WTC11 (cell line): ENCODE data around the gene TGDS. TPM values are rescaled to one million over a fixed set of nuclear protein-coding genes. Genes with fewer than 3 reads are reported as not detected.

ENCODE experiments used
- ATAC-seq: fragments of 200-7000 bp; cut with Tn5 transposase; 2 replicates; pipeline ENCODE4 v1.10.0; 2021; ENCODE audit warnings: mild to moderate bottlenecking, moderate library complexity
- CTCF ChIA-PET: fragments of 300-600 bp; sonication (Branson Sonifier 250); formaldehyde crosslinking; loops from one replicate; lab custom pipeline; 2021; ENCODE audit warnings: antibody characterized with exemption; lab: Charles Lee
- POLR2A ChIA-PET: fragments of 350-600 bp; sonication (Branson Sonifier 250); formaldehyde crosslinking; loops from one replicate; lab custom pipeline; 2021; ENCODE audit warnings: antibody characterized with exemption; lab: Charles Lee
- DNase-seq: peaks from one replicate; pipeline ENCODE4 v3.0.0; 2021; ENCODE audit warnings: low spot score
- H3K27ac Mint-ChIP-seq: 2 replicates; pipeline ENCODE4 v1.8.0; 2021; ENCODE audit warnings: mixed read lengths
- H3K27me3 Mint-ChIP-seq: 2 replicates; pipeline ENCODE4 v1.8.0; 2021; ENCODE audit warnings: low read depth, mild to moderate bottlenecking, moderate library complexity, mixed read lengths
- H3K36me3 Mint-ChIP-seq: 2 replicates; pipeline ENCODE4 v1.8.0; 2021; ENCODE audit warnings: mixed read lengths
- H3K4me1 Mint-ChIP-seq: 2 replicates; pipeline ENCODE4 v1.8.0; 2022; ENCODE audit warnings: mixed read lengths
- H3K4me3 Mint-ChIP-seq: 2 replicates; pipeline ENCODE4 v1.8.0; 2021; ENCODE audit warnings: mild to moderate bottlenecking, moderate library complexity, mixed read lengths
- H3K9me3 Mint-ChIP-seq: 2 replicates; pipeline ENCODE4 v1.8.0; 2021; ENCODE audit warnings: mixed read lengths
- ATF1 ChIP-seq: sonication (generic); formaldehyde crosslinking; IDR thresholded peaks from 2 replicates; pipeline ENCODE4 v1.8.1; 2023; ENCODE audit warnings: mild to moderate bottlenecking, moderate library complexity, missing genetic modification reagents
- ATF2 ChIP-seq: sonication (generic); formaldehyde crosslinking; IDR thresholded peaks from 2 replicates; pipeline ENCODE4 v1.8.1; 2022; ENCODE audit warnings: low read depth, missing genetic modification reagents, borderline replicate concordance
- CBFB ChIP-seq: sonication (generic); formaldehyde crosslinking; IDR thresholded peaks from 2 replicates; pipeline ENCODE4 v1.8.1; 2022; ENCODE audit warnings: mild to moderate bottlenecking, low read depth, missing genetic modification reagents
- CREB1 ChIP-seq: sonication (generic); formaldehyde crosslinking; IDR thresholded peaks from 2 replicates; pipeline ENCODE4 v1.8.0; 2023; ENCODE audit warnings: mild to moderate bottlenecking, missing genetic modification reagents
- E2F4 ChIP-seq: sonication (generic); formaldehyde crosslinking; IDR thresholded peaks from 2 replicates; pipeline ENCODE4 v1.8.1; 2022; ENCODE audit warnings: low read depth, mild to moderate bottlenecking, moderate library complexity, missing genetic modification reagents, borderline replicate concordance
- E2F5 ChIP-seq: sonication (generic); formaldehyde crosslinking; IDR thresholded peaks from 2 replicates; pipeline ENCODE4 v1.8.1; 2022; ENCODE audit warnings: mild to moderate bottlenecking, moderate library complexity, missing genetic modification reagents
- ERG ChIP-seq: fragments of 250-450 bp; sonication (Bioruptor Pico); IDR thresholded peaks from 2 replicates; pipeline ENCODE4 v1.8.0; 2021; ENCODE audit warnings: mild to moderate bottlenecking
- GTF2I ChIP-seq: fragments of 250-450 bp; sonication (Bioruptor Pico); conservative IDR thresholded peaks from 2 replicates; pipeline ENCODE4 v1.4.0; 2021; ENCODE audit warnings: mild to moderate bottlenecking
- IRF1 ChIP-seq: sonication (generic); formaldehyde crosslinking; IDR thresholded peaks from 2 replicates; pipeline ENCODE4 v1.8.0; 2023; ENCODE audit warnings: missing genetic modification reagents
- NFYB ChIP-seq: sonication (generic); formaldehyde crosslinking; conservative IDR thresholded peaks from 2 replicates; pipeline ENCODE4 v1.8.0; 2022; ENCODE audit warnings: low read depth, missing genetic modification reagents
- NR1H2 ChIP-seq: sonication (generic); formaldehyde crosslinking; IDR thresholded peaks from 2 replicates; pipeline ENCODE4 v1.9.0; 2021; ENCODE audit warnings: mild to moderate bottlenecking, moderate library complexity, missing genetic modification reagents
- OVOL2 ChIP-seq: fragments of 250-450 bp; sonication (Bioruptor Pico); IDR thresholded peaks from 2 replicates; pipeline ENCODE4 v1.9.0; 2021; ENCODE audit warnings: mild to moderate bottlenecking, borderline replicate concordance
- RELA ChIP-seq: sonication (generic); formaldehyde crosslinking; IDR thresholded peaks from 2 replicates; pipeline ENCODE4 v1.8.1; 2022; ENCODE audit warnings: missing genetic modification reagents, mild to moderate bottlenecking, borderline replicate concordance
- TCF7 ChIP-seq: sonication (generic); formaldehyde crosslinking; IDR thresholded peaks from 2 replicates; pipeline ENCODE4 v1.8.0; 2022; ENCODE audit warnings: mild to moderate bottlenecking, low read depth, missing genetic modification reagents, moderate library complexity
- ZNF263 ChIP-seq: sonication (generic); formaldehyde crosslinking; IDR thresholded peaks from 2 replicates; pipeline ENCODE4 v1.8.1; 2022; ENCODE audit warnings: low read depth, mild to moderate bottlenecking, moderate library complexity, missing genetic modification reagents
- ZNF317 ChIP-seq: sonication (generic); formaldehyde crosslinking; IDR thresholded peaks from 2 replicates; pipeline ENCODE4 v1.8.1; 2023; ENCODE audit warnings: low read depth, mild to moderate bottlenecking, moderate library complexity, missing genetic modification reagents, borderline replicate concordance
- ZNF425 ChIP-seq: fragments of 250-450 bp; sonication (Bioruptor Pico); conservative IDR thresholded peaks from 2 replicates; pipeline ENCODE4 v1.9.0; 2021; ENCODE audit warnings: mild to moderate bottlenecking
- ZNF532 ChIP-seq: fragments of 250-450 bp; sonication (Bioruptor Pico); IDR thresholded peaks from 2 replicates; pipeline ENCODE4 v1.9.0; 2021; ENCODE audit warnings: mild to moderate bottlenecking, borderline replicate concordance
- total RNA-seq: library from RNA; stranded (reverse); gene quantifications from 3 replicates; pipeline ENCODE4 v1.2.3, GENCODE V29; 2021

Gene TGDS
- total RNA-seq, 1 experiment from 2014 or later = 12.5 TPM

GRCh38 chr13:94608586-94608985 lies 12.6 kb upstream of the TGDS start:
- ChIA-PET CTCF (no interaction called here), POLR2A (no interaction called here)
- no peaks in the 10 kb centered on the region for H3K9me3 Mint-ChIP-seq
- ATAC-seq = no peak
- DNase-seq = no peak
- no peak overlapping the region for H3K27ac Mint-ChIP-seq
- TF ChIP-seq IRF1 (CRISPR knock-in tag) (no peak), GTF2I (CRISPR knock-in tag) (no peak), ZNF425 (no peak), E2F4 (CRISPR knock-in tag) (no peak), ZNF263 (CRISPR knock-in tag) (no peak), OVOL2 (CRISPR knock-in tag) (no peak), CREB1 (CRISPR knock-in tag) (no peak), E2F5 (CRISPR knock-in tag) (no peak), ZNF532 (no peak), CBFB (CRISPR knock-in tag) (no peak), NFYB (no peak), ZNF317 (no peak), ATF1 (CRISPR knock-in tag) (no peak), TCF7 (CRISPR knock-in tag) (no peak), ERG (CRISPR knock-in tag) (no peak), NR1H2 (CRISPR knock-in tag) (no peak), RELA (CRISPR knock-in tag) (no peak), ATF2 (no peak)
- H3K4me1 Mint-ChIP-seq = no peaks in the 10 kb centered on the region
- peaks cover 33% of the 10 kb centered on the region for H3K36me3 Mint-ChIP-seq
- H3K27me3 Mint-ChIP-seq = no peaks in the 10 kb centered on the region
- H3K4me3 Mint-ChIP-seq = no peak overlapping the region
